Left renal pelvis (tissue), 4 donors: ENCODE measurements around the gene ILK. TPM values are rescaled to one million over a fixed set of nuclear protein-coding genes. Genes with fewer than 3 reads are reported as not detected.

Experiments
- DNase-seq, 4 donors: peaks; one replicate each; pipeline ENCODE4 v3.0.0-alpha.2; 2013; ENCODE audit warnings: low read depth in 4 of 4, low spot score in 3 of 4
- polyA plus RNA-seq, 4 donors: library from polyadenylated mRNA; unstranded; fragments of 120-200 nt; gene quantifications; one replicate each; pipeline ENCODE4 v1.2.1, GENCODE V29; 2013; ENCODE audit not compliant: insufficient read length in 4 of 4

Gene ILK
- 100 to 1,000 TPM; 141 to 176 (median 151) TPM for polyA plus RNA-seq

GRCh38 chr11:6603287-6604080 is at the start of gene ILK, which contains the start of gene RRP8:
ILK (plus strand) TSS chr11:6603774; CDS start chr11:6604272, 498 bp downstream.
RRP8 (minus strand) TSS chr11:6603616; CDS start chr11:6603502, 114 bp downstream.
- DNase-seq = peak in 3 of 4 donors; percentile 75 to 84 (median 82)

DNA sequence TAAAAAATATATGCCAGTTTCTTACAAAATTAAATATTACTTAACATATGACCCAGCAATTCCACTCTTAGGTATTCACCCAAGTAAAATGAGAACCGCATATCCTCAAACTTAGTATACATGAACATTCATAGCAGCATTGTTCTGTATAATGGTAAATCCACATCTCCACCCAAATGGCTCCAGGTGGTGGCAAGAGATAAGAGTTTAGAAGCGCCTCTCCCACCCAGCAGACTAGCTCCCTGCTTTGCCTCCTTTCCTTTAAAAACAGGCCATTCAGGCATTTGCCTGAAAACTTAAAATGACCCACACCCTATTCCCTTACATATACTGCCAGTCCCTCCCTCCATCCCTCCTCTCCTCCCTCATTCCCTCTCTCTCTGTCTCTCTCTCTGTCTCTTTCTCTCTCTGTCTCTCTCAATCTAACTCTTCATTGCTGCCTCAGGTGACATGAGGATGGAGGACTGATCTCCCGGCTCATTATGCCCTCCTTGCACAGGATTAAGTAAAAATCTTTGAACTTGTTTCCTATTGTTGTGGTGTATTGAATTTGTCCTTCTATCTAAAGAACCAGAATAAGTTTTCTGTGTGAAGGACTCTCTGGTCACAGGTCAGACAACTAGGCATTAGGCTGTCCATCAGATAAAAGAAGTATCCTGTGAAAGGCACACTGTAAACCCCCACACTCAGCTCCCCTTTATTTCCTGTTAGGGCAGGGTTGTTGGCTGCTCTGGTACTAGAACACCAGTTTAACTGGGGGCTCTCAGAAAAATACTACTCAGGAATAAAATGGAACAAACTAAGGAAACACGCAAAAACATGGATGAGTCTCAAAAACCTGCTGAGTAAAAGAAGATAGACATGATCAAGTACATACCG is 48.5 kb upstream of the ILK start:
- no peak for DNase-seq

- DNase-seq = peak in 1 of 4 donors; percentile 20
These were observed 47.2 kb upstream of the ILK start for GRCh38 chr11:6556139-6556949.

- no peak for DNase-seq
These were observed 46.5 kb upstream of the ILK start for GRCh38 chr11:6557063-6557462.

- DNase-seq = no peak
These were observed 45.6 kb upstream of the ILK start for GRCh38 chr11:6557761-6558674.

GRCh38 chr11:6559369-6559768 is 44.2 kb upstream of the ILK start:
- DNase-seq = no peak

DNA sequence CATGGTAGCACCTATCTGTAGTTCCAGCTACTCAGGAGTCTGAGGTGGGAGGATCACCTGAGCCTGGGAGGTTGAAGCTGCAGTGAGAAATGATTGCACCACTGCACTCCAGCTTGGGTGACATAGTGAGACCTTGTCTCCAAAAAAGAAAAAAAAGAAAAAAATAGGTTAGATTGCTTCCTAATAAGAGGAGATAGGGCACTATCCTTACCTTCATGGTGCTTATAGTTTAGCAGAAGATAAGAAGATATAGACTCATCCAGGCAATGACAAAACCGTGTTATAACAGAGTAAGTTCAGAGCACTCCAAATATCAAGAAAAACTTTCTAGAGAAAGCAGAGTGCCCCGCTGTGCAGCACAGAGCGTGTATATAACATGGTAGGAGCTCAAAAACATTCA is 42.3 kb upstream of the ILK start:
- DNase-seq = no peak

- DNase-seq = no peak
These were observed 40.4 kb upstream of the ILK start for GRCh38 chr11:6563121-6563619.

DNA sequence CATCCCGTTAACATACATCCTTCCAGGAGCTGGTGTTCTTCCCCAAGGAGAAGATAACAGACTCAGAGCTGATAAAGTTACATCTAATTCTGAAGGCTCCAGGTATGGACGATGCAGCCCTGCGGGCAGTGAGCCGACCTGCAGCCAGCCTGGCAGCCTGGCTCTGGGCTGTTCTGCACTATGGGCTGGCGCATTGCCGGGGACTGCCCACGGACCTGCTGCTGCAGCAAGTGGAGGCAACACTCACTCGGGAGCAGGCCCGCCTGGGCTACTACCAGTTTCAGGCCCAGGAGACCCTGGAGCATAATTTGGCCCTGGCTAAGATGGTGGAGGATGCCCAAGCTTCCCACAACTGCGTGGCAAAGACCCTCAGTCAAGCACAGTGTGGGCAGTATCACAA is 39.9 kb upstream of the ILK start:
- no peak for DNase-seq

DNA sequence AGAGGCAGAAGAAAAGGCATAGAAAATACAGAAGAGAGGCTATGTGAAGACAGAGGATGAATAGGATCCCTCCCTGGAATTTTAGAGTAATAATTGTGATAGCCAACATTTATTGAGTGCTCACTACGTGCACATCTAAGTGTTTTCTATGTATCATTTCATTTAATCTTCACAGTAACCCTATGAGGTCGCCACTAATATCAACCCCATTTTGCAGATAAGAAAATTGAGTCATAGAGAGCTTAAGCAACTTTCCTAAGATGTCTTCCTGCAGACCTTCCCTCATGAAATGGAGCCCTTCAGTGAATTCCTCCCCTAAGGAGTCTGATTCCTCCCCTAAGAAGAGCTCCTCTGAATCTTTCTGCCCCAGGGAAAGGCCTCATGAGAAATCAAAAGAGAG is 38.2 kb upstream of the ILK start:
- no peak for DNase-seq

DNA sequence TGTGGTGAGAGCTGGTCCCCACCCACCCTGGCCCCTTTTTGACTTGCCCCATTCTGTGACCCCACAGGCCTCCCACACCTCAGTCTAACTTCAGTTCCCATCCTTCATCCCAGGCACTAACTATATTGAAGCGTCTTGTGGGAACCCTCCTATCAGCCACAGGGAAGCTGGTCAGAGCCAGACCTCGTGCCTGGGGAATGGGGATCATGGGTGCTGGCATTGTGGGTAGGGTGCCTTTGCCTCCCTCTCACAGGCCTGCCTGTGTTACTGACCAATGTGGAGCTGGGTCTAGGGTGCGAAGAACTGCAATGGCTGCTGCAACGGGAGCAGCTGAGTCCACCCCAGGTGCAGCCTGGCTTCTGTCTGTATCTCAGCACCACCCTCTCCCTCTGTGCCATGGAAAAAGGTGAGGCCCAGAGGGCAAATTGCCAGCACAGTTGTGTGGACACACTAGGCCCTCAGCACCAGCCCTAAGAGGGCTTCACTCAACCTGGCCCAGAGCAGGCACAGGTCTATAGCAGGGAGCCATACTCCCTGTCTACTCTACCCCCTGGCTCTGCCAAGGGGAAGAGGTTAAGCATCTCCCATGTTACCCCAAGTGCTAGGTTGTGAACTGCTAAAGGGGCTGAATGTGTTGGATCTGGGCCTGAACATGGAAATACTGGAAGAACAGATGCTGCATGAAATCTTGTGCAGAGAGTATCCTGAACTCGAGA is 37.4 kb upstream of the ILK start:
- no peak for DNase-seq

DNA sequence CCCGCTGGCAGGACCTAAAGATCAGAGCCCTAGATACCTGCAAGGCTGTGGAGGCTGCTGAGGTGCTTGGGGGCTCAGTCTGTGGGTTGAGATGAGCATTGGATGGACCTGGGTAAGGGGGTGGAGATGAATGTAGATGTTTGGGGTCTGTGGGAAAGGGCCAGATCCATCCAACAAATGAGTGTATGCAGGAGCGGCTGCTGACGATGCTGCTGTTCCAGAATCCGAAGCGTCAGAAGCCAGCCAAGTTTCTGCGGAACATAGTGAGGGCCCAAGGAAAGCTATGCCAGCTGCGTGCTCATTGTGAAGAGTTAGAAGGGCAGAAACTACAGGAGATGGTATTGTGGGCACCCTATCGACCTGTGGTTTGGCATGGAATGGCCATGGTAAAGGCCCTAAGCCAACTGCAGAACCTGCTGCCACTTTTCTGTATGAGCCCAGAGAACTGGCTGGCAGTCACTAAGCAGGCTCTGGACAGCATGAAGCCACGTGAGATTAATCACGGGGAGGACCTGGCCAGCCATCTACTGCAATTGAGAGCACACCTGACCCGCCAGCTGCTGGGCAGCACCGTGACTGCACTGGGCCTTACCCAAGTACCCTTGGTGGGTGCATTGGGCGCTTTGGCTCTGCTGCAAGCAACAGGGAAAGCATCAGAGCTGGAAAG is 36.7 kb upstream of the ILK start:
- DNase-seq = no peak

- DNase-seq = no peak
These were observed 36.2 kb upstream of the ILK start for GRCh38 chr11:6567371-6567745.

- DNase-seq = peak; percentile 32 to 45 (median 37)
These were observed 35.2 kb upstream of the ILK start for GRCh38 chr11:6568191-6568918.

DNA sequence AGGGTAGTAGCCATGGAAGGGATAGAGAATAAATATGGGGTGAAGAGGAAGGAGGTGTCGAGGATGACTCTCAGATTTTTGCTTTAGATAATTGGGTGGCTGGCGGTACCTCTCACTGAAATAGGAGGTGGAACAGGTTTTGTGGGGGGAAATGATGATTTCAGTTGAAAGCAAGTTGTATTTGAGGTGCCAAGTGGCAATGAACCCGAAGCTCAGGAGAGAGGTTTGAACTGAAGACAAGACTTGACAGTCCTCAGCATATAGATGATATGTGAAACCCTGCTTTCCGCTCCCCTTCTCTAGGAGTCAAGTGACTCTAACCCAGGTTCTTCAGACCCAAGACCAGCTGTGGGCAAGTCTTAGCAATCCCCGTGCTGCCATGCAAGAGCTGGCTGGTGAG is 33.9 kb upstream of the ILK start:
- no peak for DNase-seq

DNA sequence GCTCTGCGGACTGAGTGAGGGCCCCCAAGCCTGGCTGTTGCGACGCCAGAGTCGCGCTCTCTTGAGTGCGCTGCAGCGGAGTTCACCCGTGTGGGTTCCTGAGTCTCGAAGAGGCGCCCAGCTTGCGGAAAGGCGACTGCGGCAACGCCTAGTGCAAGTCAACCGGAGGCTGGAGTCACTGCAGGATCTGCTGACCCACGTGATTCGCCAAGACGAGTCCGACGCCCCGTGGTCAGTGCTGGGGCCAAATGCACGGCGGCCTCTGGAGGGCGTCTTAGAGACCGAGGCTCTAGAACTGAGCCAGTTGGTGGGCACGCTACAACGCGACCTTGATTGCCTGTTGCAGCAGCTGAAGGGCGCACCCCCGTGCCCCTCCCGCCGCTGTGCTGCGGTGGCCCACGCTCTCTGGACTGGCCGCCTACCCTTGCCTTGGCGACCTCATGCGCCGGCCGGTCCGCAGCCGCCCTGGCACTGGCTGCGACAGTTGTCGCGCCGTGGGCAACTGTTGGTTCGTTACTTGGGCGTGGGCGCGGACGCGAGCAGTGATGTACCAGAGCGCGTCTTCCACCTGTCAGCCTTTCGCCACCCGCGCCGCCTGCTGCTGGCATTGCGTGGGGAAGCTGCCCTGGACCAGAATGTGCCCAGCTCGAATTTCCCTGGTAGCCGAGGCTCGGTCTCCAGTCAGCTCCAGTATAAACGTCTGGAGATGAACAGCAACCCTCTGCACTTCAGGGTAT is 32.7 kb upstream of the ILK start:
- no peak for DNase-seq

DNA sequence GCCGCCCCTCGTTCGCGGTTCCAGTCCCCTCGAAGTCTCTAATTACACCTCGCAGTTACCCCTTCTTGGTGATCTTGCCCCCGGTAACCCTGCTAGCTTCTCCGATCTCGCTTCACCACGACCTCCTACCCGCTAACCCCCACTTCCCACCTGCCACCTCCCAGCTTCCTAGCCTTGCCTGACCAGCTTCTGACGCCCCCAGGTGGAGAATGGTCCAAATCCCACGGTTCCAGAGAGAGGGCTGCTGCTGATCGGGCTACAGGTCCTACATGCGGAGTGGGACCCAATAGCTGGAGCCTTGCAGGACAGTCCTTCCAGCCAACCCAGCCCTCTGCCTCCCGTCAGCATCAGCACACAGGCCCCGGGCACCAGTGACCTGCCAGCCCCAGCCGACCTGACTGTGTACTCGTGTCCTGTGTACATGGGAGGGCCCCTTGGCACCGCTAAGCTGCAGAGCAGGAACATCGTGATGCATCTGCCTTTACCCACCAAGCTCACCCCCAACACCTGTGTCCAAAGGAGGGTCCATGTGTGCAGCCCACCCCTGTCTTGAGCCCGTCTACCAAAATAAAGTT is 32.1 kb upstream of the ILK start:
- DNase-seq = no peak
